C4-2B (cell line): ENCODE measurements around the gene ACSS3.
"Not testable (repeated sequence)": the region's sequence is repeated elsewhere in the genome, so short reads cannot be mapped to it uniquely, and the experiment has no call there.

Experiments
- H3K27ac ChIP-seq: fragments of 450-650 bp; 2 replicates; pipeline ENCODE4 v1.5.1; 2017
- CTCF ChIP-seq: fragments of 450-650 bp; conservative IDR thresholded peaks from 2 replicates; pipeline ENCODE4 v1.5.1; 2017; ENCODE audit warnings: mild to moderate bottlenecking
- ZFX ChIP-seq: fragments of 450-650 bp; IDR thresholded peaks from 2 replicates; pipeline ENCODE4 v1.6.1; 2017

Gene ACSS3

GRCh38 chr12:81196595-81196994 lies 118.7 kb downstream of the ACSS3 start:
- H3K27ac ChIP-seq, result no peak overlapping the region
- TF ChIP-seq CTCF, result no peak
- no peak for TF ChIP-seq ZFX

- H3K27ac ChIP-seq, result not testable (repeated sequence)
Observed at GRCh38 chr12:81200561-81200960, 122.7 kb downstream of the ACSS3 start.

DNA sequence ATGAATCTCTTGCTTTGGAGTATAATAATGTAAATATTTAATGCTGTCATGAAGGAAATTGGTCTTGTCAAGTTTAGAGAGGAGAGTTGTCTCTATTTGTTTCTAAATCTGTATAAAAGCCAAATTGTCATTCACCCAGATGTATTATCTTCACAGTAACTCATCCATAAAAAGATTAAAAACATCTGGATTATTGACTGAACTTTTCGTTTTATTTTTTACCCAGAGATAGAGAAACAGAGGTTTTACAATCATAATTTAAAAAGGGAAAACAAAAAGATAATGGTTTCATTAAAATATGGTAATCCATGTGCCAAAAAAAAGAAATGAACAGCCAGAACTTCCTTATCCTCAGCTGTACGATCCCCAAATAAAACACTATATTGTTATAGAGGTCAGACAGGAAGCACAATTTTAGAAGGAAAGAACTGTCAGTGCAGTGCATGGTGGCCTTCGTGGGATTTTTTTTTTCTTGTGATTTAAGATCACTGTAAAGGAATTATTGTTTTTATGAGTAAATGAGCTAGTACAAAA lies 125.9 kb downstream of the ACSS3 start:
- H3K27ac ChIP-seq, result no peak overlapping the region
- TF ChIP-seq CTCF (no peak), ZFX (no peak)

DNA sequence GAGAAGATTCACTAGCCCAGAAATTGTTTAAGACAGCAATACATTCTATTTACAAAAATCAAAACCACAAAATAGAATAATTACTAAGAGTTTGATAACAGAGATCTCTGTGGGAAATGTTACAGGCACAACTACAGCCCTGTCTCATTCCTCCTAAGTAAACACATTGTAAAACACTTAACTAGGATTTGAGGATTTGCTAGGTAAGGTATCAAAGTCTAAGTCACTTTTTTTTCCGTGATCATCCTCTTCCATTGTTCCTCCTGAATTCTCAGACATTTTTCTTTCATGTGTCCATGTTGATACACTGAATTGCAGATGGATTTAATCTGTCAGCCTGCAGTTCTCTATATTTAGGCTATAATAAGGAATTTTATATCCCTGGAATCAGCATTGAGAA lies 127.5 kb downstream of the ACSS3 start:
- TF ChIP-seq ZFX, result no peak
- TF ChIP-seq CTCF, result no peak
- H3K27ac ChIP-seq, result no peak overlapping the region

DNA sequence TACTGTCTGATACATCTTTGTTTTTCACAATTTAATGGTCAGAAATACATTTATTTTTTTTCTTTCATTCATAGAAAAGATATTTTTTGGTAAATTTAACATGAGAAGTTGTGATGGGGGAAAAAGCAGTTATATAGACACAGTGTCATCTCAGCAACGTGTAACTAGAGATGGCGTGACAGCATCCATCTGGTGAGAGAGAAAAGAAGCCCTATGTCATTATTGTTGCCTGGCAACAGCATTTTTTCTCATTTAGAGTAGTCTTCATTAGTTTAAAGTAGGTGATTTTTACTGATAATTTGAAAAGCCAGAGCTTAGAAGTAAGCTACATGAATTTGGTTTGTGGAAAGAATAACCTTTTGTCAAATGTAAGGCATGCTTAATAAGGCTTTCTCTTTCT lies 128.6 kb downstream of the ACSS3 start:
- TF ChIP-seq CTCF, result no peak
- no peak for TF ChIP-seq ZFX
- H3K27ac ChIP-seq, result no peak overlapping the region

DNA sequence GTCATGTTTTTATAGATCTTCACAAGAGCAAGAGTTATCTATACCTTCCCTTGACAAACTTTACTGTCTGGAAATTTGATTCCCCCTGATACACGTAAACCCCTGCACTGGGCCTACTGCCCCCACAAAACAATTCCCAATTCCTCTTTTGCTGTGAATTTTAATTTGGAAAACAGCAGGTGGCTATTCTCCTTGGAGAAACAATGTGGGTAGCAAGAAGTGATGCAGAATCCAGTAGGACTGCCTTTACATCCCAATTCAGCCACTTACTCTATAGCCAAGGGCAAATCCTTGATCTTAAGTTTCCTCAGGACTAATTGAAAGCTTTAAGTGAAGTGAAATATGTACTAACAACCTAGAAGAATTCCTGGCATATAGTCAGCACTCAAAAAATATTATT lies 129.3 kb downstream of the ACSS3 start:
- TF ChIP-seq CTCF (no peak), ZFX (no peak)
- H3K27ac ChIP-seq, result no peak overlapping the region

DNA sequence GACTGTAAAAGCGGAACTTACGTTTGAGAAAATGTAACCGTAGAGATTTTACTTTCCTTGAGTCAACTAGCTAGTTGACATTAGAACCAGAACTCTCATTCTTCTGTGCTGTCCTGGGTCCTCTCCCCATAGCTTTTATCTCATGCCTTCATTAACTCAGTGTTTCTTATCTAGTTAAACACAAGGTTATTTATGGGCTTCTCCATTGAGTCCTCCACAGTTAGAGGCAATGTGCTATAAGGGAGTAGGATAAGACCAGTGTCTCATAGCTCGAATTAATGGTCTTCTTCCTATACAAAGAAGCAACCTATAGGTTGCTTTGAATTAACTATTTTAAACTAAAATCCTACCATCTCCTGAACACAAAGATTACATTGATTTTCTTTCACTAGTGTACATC lies 129.8 kb downstream of the ACSS3 start:
- no peak overlapping the region for H3K27ac ChIP-seq
- TF ChIP-seq ZFX, result no peak
- no peak for TF ChIP-seq CTCF

DNA sequence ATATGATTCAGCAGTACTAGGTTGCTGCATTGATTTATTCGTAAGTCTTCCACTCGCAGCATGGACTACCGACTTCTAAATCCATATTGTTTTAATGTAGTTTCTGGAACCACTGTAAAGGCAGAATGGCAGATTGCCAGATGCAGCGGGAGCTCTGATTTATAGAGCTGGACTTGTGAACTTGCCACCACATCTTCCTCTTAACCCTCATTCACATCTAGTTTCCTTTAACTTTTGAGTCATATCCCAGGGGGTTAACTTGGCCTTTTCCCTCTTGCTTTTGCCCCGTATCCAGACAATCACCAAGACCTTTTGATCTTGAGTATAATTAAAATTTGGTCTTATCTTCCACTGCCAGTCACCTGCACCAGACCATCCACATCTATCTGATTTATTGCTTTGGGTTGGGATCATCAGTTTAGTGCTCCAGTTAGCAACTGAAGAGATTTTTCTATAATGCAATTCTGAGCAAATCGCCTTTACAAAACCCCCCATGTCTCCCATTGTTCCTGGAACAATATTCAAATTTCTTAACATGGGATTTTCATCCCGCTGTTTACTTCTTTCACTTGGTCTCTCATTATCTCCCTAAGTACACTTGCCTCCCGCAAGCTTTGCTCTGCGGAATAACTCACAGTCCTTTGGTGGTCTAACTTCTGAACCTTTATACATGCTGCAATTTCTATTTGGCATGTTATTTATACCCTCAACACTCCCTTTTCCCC lies 130.5 kb downstream of the ACSS3 start:
- H3K27ac ChIP-seq, result no peak overlapping the region
- TF ChIP-seq CTCF, result no peak
- TF ChIP-seq ZFX, result no peak
